Stimulated activated naive CD4-positive, alpha-beta T cell treated with Interleukin-2 at 50 U/mL for 16 hours (primary cell): Measurements from ENCODE around the gene ADGRG3.
"Not testable (repeated sequence)": the region's sequence is repeated elsewhere in the genome, so short reads cannot be mapped to it uniquely, and the experiment has no call there.

Source experiments
- DNase-seq: peaks from one replicate; lab custom pipeline; 2025; lab: John Stamatoyannopoulos, UW

ADGRG3 gene

GRCh38 chr16:57697896-57698537, 29.9 kb downstream of the ADGRG3 start:
- DNase-seq, result no peak

GRCh38 chr16:57698812-57699405, 30.8 kb downstream of the ADGRG3 start:
- no peak for DNase-seq

- no peak for DNase-seq
These were observed 31.4 kb downstream of the ADGRG3 start for GRCh38 chr16:57699481-57699880.

- DNase-seq, result no peak
These were observed 31.8 kb downstream of the ADGRG3 start for GRCh38 chr16:57699899-57700298.

GRCh38 chr16:57700781-57701551, 32.9 kb downstream of the ADGRG3 start:
- DNase-seq, result no peak

GRCh38 chr16:57701759-57702371, 33.8 kb downstream of the ADGRG3 start:
- no peak for DNase-seq

GRCh38 chr16:57703416-57704010, 35.4 kb downstream of the ADGRG3 start:
- DNase-seq, result no peak

GRCh38 chr16:57704011-57704904, 36.2 kb downstream of the ADGRG3 start:
- no peak for DNase-seq

- no peak for DNase-seq
These were observed 37.1 kb downstream of the ADGRG3 start for GRCh38 chr16:57704905-57705852.

- no peak for DNase-seq
These were observed 38.6 kb downstream of the ADGRG3 start for GRCh38 chr16:57706717-57707116.

- no peak for DNase-seq
These were observed 39.2 kb downstream of the ADGRG3 start for GRCh38 chr16:57707331-57707730.

- DNase-seq, result no peak
These were observed 40.1 kb downstream of the ADGRG3 start for GRCh38 chr16:57708168-57708567.

- no peak for DNase-seq
These were observed 41.6 kb downstream of the ADGRG3 start for GRCh38 chr16:57709663-57710062.

GRCh38 chr16:57711346-57711745, 43.2 kb downstream of the ADGRG3 start:
- DNase-seq, result no peak

- DNase-seq, result no peak
These were observed 43.9 kb downstream of the ADGRG3 start for GRCh38 chr16:57711993-57712392.

- DNase-seq, result not testable (repeated sequence)
These were observed 44.5 kb downstream of the ADGRG3 start for GRCh38 chr16:57712569-57712968.

GRCh38 chr16:57713596-57713995, 45.5 kb downstream of the ADGRG3 start:
- DNase-seq, result no peak

- DNase-seq, result no peak
These were observed 45.9 kb downstream of the ADGRG3 start for GRCh38 chr16:57714047-57714446.

GRCh38 chr16:57720142-57720575, 52.1 kb downstream of the ADGRG3 start:
- DNase-seq, result peak; percentile 16
